GM20000 (cell line): ENCODE measurements around the gene NTN4.

ENCODE experiments used
- DNase-seq: peaks from one replicate; pipeline ENCODE4 v3.0.0; 2012; ENCODE audit warnings: low spot score
- CTCF ChIP-seq: IDR thresholded peaks from 2 replicates; pipeline ENCODE4 v1.5.1; 2012; ENCODE audit warnings: mild to moderate bottlenecking, control low read depth; ENCODE audit errors: extremely low read depth, missing control alignments

NTN4 gene

GRCh38 chr12:95651681-95652080, 138.9 kb downstream of the NTN4 start:
- no peak for TF ChIP-seq CTCF
- DNase-seq = no peak

- no peak for DNase-seq
- TF ChIP-seq CTCF = no peak
Observed at GRCh38 chr12:95648990-95649791, 141.4 kb downstream of the NTN4 start.

- no peak for TF ChIP-seq CTCF
- DNase-seq = no peak
Observed at GRCh38 chr12:95646781-95647190, 143.8 kb downstream of the NTN4 start.

- TF ChIP-seq CTCF = no peak
- no peak for DNase-seq
Observed at GRCh38 chr12:95643256-95643655, 147.3 kb downstream of the NTN4 start.

GRCh38 chr12:95642583-95642982, 148.0 kb downstream of the NTN4 start:
- no peak for DNase-seq
- TF ChIP-seq CTCF = no peak

GRCh38 chr12:95641299-95641952, 149.1 kb downstream of the NTN4 start:
- no peak for TF ChIP-seq CTCF
- no peak for DNase-seq

- no peak for DNase-seq
- TF ChIP-seq CTCF = no peak
Observed at GRCh38 chr12:95640516-95640915, 150.0 kb downstream of the NTN4 start.
